Measurements from ENCODE around the gene EPN2. TPM values are rescaled to one million over a fixed set of nuclear protein-coding genes. Genes with fewer than 3 reads are reported as not detected.

Gene EPN2
- total RNA-seq, 6 experiments from 2014 or later = 6.6 to 18.1 (median 11.4) TPM

GRCh38 chr17:19341641-19342610, 104.8 kb downstream of the EPN2 start:
- Histone ChIP-seq H3K4me1 (peaks cover 2 to 73% (median 38%) of the 10 kb centered on the region in 4 donors), H3K36me3 (no peaks in the 10 kb centered on the region), H3K9me3 (no peaks in the 10 kb centered on the region), H3K4me3 (no peak overlapping the region), H3K27me3 (no peaks in the 10 kb centered on the region), H3K27ac (peak overlapping the region in 2 of 3 donors; percentile 19 to 40)
- ATAC-seq = no peak
- DNase-seq = peak in 1 of 3 donors; percentile 52
- TF ChIP-seq CTCF (IDR thresholded peaks at IDR 0.05) = no peak
- TF ChIP-seq POLR2A (IDR thresholded peaks at IDR 0.05) = no peak
- intact Hi-C loops (cut with DNase I) = no loop called here
- WGBS (ENCODE audit: insufficient coverage, low coverage, low lambda C conversion rate, missing lambda C conversion rate) = 73% methylated on average over 15 of the region's 20 CpGs

- DNase-seq = peak in 1 of 3 donors; percentile 54
- peak overlapping the region in 2 of 3 donors; percentile 82 to 88 for H3K27ac ChIP-seq
- TF ChIP-seq CTCF (IDR thresholded peaks at IDR 0.05) (no peak), POLR2A (IDR thresholded peaks at IDR 0.05) (no peak)
- no peak overlapping the region for H3K4me3 ChIP-seq
- H3K36me3 ChIP-seq = no peaks in the 10 kb centered on the region
- H3K4me1 ChIP-seq = peaks cover 0 to 81% (median 42%) of the 10 kb centered on the region in 4 donors
- no peaks in the 10 kb centered on the region for H3K9me3 ChIP-seq
- ATAC-seq = no peak
- intact Hi-C loops (cut with DNase I) = no loop called here
- no CpG with 5 or more reads among the region's 7 CpGs for WGBS (ENCODE audit: insufficient coverage, low coverage, low lambda C conversion rate, missing lambda C conversion rate)
- no peaks in the 10 kb centered on the region for H3K27me3 ChIP-seq
Observed at GRCh38 chr17:19342611-19343255, 105.6 kb downstream of the EPN2 start.

GRCh38 chr17:19343256-19343630, 106.1 kb downstream of the EPN2 start:
- Histone ChIP-seq H3K9me3 (no peaks in the 10 kb centered on the region), H3K4me1 (peaks cover 0 to 86% (median 42%) of the 10 kb centered on the region in 4 donors), H3K27me3 (no peaks in the 10 kb centered on the region), H3K27ac (peak overlapping the region in 2 of 3 donors; percentile 82 to 88), H3K4me3 (no peak overlapping the region), H3K36me3 (no peaks in the 10 kb centered on the region)
- intact Hi-C loops (cut with DNase I) = no loop called here
- DNase-seq (peak in 1 of 3 donors; percentile 55), ATAC-seq (peak in 1 of 4 donors; percentile 3)
- TF ChIP-seq POLR2A (IDR thresholded peaks at IDR 0.05) (no peak), CTCF (IDR thresholded peaks at IDR 0.05) (no peak)
- 36% methylated on average over 4 of the region's 7 CpGs for WGBS (ENCODE audit: insufficient coverage, low coverage, low lambda C conversion rate, missing lambda C conversion rate)

- ATAC-seq = peak; percentile 19 to 65 (median 52)
- Histone ChIP-seq H3K36me3 (no peaks in the 10 kb centered on the region), H3K27ac (peak overlapping the region in 2 of 3 donors; percentile 82 to 88), H3K4me3 (no peak overlapping the region), H3K27me3 (no peaks in the 10 kb centered on the region), H3K9me3 (no peaks in the 10 kb centered on the region), H3K4me1 (peaks cover 0 to 82% (median 41%) of the 10 kb centered on the region in 4 donors)
- intact Hi-C loops (cut with DNase I) = no loop called here
- DNase-seq = peak in 2 of 3 donors; percentile 89
- no CpG with 5 or more reads among the region's 13 CpGs for WGBS (ENCODE audit: insufficient coverage, low coverage, low lambda C conversion rate, missing lambda C conversion rate)
- no peak for TF ChIP-seq CTCF (IDR thresholded peaks at IDR 0.05)
- no peak for TF ChIP-seq POLR2A (IDR thresholded peaks at IDR 0.05)
Observed at GRCh38 chr17:19343671-19344151, 106.5 kb downstream of the EPN2 start.

All from right lobe of liver (tissue), 6 donors.